ENCODE data around the gene GRM7.

GRM7 gene

DNA sequence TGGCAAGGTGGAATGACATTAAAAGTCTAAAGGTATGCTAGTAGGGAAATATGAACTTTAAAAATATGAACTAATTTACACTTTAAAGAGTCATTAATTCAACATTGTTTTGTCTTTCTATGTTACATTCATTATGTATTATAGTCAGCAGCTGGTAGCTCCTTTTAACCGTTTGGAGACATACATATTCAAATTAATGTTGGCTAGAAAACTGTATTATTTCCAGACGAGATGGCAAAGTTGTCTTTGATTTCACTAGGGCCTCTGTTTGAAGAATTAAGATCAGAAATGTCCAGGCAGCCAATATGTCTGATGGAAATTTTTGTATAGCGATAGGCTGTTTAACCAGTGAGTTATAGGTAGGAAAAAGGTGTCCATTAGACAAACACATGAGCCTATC, 817.6 kb downstream of the GRM7 start:
- DNase-seq: no peak

DNA sequence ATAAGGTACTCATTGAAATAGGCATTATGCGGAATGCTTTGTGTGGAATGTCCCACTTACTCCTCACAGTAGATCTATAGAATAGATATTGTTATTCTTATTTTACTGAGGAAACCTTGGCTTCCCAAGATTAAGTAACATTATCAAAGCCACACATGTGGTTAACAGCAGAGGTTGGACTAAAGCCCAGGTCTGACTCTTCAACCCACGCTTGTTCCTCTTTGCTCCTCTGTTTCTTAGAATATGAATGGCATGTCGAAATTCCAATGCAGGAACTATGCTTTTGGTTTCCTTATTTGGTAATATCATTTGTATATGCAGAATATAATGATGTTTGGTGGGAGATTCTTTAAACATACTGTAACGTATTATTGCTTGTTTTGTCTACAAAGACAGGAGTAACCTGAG, 821.9 kb downstream of the GRM7 start:
- DNase-seq: no peak

DNA sequence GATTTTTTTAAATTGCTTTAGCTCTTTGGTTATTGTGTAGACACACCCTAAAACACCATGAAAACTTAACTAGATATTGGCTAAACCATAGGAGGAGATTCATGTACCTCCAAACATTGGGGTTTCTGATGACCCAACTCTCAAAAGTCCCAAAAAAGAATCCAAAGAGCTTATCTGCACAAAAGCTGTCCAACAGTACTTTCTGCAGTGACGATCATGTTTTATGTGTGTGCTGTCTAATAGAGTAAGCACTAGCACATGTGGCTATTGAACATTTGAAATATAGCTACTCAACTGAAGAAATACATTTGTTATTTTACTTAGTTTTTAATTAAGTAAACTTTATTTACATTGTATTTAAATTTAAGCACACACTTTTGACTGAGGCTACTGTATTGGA, 822.5 kb downstream of the GRM7 start:
- no peak for DNase-seq

DNA sequence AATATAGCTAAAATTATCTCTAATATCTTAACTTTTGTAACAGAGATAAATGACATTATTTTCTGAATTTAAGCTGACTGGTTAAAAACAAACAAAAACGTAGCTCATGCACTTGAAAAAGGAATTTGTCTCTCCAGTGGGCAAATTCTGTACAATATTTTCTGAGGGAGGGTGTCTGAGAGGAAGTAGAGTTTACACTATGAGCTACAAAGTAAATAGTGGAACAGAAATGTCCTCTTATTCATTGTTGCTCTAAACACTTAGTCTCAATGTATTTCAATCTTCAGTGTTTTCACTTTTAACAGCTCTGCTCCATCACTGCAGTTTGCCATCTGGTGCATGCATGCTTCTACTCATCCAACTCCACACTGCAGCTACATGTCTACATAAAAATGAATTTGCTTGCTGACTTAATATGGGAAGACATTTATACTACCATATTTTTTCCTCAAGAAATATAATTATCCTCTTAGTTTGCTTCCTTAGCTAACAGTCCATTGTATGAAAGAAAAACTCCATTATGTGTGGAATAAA, 823.3 kb downstream of the GRM7 start:
- no peak for DNase-seq

GRCh38 chr3:7687428-7688147, 826.7 kb downstream of the GRM7 start:
- no peak for DNase-seq

- DNase-seq: no peak
These were observed 832.0 kb downstream of the GRM7 start for GRCh38 chr3:7692866-7693265.

DNA sequence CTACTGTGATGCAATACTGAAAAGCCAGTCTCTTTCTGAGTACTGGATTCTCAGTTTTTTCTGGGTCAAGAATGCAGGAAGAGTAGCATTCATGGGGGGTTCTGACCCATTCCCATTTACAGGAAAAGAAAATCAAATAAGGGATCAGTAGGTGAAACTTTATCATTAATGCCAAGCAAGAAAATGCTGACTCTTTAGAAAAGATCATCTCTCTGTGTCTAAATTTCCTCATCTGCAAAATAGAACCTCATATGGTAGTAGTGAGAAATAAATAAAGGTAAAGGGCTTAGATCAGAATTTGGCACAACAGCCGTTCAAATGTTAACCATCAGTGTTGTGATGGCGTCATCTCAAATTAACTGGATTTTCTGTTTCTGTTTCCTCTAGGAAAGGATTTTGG, 833.1 kb downstream of the GRM7 start:
- DNase-seq: no peak

DNA sequence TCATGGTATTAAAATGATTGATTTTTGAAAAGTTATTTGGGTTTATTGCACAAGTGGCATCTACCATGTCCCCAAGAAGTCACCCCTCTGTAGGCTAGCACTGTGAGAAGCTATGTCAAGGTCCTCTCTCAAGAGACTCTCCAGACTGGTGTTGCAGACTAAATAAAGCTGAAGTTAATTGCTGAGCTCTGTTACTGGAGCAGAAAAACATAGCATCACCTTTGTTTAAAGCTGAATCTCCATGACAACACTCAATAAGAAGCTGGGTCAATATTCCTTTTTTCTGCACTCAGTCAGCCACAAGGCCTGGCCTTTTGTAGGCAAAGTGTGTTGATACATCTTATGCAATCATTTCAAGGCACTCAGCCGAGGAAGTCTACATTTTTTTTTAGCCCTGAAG, 834.1 kb downstream of the GRM7 start:
- no peak for DNase-seq

DNA sequence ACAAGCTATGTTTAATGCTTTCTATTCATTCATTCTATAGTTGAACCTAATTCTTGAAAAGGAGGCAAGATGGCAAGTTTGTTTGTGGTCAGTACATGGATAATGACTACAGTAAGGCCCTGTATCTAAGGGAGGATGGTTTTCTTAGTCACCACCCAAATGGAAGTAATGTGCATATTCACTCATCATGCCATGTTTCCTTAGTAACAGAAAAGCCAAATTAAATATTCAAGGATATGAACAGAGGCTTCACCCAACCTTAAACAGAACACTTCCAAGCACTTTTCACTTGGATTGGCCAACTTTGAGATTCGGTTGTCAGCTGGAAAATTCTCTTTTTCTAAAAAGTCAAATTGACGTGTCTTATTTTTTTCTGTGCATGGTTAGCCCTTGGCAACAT, 835.4 kb downstream of the GRM7 start:
- no peak for DNase-seq

DNA sequence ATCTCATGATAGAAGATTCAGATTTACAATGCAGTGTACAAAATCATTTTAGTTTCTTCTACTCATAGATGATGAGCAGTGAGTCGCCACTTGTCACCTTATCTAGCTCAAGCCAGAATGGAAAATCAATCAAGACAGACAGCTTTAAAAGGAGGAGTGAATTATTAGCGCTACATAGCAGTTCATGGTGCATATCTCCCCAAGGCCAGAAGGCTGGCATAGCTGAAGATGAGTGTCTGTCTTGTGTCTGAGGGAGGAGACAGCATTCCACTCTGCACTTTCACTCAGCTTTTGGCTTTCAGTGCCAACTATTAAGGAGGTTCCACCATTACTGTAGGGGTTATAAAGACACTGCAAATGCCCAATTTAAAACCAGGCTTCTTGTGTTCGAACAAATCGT, 836.6 kb downstream of the GRM7 start:
- no peak for DNase-seq

DNA sequence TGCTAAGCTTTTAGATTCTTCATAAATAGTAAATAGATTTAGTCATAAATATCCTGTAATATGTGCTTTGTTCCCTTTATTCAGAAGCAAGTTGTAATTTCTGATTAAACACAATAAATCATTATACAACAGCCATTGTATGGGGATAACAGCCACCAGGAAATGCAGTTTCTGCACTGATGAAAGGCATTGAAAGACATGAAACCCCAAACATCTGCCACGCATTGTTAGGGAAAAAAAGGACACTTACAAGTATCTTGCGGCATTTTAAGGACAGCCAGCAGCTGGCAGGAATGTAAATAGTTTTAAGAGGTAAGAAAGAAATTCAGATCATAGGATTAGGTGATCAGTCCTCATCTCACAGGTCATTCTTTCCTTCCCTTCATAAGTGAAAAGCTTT, 839.6 kb downstream of the GRM7 start:
- DNase-seq: no peak

DNA sequence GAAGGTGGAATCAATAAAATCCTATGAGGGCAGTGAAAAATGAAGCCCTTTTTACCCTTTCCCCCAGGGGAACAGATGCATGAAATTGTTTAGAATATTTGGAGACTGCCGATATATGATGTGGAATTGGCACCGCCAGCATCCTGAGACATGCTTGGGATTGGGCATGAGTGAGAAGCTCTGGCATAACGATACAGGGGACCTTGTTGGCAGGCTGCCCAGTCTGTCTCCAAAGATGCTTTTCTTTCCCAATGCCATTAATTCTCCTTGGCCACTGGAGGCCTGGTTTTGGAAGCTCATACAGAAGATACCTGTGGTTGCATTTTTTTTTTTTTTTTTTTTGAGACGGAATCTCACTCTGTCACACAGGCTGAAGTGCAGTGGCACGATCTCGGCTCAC, 840.1 kb downstream of the GRM7 start:
- DNase-seq: no peak

DNA sequence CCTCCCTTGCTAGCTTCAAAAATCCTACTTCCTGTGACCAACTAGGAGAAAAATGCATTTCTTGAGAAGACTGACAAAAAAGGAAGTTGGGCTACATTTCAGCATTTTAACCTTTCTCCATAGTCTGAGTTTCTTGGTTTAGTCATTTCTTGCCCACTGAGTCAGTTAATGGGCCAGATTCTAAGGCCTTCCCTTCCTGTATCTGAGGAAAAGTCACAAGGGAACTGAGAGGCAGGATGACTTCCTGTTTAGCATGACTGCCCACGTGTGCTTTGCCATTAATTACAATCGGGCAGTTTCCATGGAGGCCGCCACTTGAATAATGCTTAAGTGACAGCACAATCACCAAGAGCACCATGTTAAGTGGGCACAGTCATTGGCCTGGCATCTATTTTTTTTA, 846.3 kb downstream of the GRM7 start:
- DNase-seq: no peak

DNA sequence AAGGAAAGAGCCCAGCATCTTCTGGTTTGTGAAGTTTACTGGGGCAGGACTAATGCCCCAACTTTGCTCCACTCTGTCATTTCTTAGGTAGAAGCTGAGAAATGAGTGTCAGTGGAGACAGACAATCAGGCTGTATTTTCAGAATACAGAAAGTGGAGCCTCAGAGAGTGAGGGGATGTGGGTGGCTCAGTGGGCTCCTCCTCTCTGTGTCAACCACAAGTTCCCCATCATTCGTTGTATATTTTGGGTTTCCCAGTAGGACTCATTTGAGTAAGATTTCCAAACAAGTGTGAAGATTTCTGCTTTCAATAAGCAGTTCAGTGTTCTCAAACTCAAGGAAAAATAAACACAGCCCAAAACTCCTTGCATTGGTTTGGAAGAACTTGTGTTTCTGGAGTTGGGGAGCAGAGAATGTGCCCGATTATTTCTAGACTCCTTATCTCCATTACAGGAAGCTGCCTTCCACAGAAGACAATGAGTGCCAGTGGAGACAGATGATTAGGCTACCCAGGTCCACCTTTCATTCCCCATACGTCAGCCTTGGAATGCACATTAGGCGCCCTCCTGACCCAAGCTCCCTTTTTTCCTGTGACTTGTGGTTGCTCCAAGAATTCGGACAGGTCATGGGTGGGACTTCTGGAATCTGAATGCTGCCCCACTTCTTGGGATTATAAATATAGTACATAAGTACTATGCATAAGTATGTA, 848.6 kb downstream of the GRM7 start:
- DNase-seq: no peak

- no peak for DNase-seq
These were observed 849.4 kb downstream of the GRM7 start for GRCh38 chr3:7710284-7710683.

GRCh38 chr3:7713724-7714123, 852.8 kb downstream of the GRM7 start:
- no peak for DNase-seq

DNA sequence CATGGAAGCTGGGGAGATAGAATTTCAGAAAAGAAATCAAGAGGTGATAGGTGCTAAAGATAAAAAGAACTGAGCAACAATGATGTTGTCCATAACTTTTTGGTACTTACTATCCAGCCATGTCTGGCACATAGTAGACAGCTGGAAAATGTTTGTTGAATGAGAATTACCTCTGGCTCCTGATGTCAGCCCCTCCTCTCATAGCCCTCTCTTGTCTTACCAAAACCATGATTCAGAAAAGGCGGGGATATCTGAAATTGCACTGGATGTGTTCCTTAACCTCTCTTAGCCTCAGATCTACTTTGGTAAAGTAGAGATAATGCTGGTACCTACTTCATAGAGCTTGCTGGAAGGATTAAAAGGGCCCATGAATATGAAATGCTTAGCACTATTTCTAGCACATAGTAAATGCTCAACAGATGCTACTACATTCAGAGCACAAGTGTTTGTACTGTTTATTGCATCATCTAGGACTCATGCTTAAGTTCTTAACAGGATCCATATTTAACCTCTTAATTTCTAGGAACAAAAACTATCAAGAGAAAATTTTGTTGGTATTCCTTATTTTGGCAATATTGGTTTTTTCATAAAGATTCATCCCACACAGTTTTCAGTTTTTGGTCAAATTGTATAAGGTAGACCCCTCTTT, 859.9 kb downstream of the GRM7 start:
- no peak for DNase-seq

DNA sequence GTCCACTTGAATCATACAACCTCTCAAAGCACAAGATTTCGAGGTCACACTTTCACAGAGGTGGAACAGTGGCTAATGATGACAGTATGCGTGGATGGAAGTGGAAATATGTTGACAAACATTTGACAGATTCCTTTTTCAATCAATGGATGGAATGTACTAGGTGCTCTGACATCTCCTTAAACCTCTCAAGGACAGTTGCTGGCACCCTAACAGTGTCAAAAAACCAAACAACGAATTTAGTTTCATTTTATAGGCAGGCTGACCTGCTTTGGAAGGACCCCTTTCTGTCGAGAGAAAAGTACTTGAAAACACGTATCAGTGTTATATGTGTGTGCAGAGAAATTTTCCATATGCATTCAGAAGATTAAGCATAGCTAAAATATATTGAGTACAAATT, 861.0 kb downstream of the GRM7 start:
- no peak for DNase-seq

DNA sequence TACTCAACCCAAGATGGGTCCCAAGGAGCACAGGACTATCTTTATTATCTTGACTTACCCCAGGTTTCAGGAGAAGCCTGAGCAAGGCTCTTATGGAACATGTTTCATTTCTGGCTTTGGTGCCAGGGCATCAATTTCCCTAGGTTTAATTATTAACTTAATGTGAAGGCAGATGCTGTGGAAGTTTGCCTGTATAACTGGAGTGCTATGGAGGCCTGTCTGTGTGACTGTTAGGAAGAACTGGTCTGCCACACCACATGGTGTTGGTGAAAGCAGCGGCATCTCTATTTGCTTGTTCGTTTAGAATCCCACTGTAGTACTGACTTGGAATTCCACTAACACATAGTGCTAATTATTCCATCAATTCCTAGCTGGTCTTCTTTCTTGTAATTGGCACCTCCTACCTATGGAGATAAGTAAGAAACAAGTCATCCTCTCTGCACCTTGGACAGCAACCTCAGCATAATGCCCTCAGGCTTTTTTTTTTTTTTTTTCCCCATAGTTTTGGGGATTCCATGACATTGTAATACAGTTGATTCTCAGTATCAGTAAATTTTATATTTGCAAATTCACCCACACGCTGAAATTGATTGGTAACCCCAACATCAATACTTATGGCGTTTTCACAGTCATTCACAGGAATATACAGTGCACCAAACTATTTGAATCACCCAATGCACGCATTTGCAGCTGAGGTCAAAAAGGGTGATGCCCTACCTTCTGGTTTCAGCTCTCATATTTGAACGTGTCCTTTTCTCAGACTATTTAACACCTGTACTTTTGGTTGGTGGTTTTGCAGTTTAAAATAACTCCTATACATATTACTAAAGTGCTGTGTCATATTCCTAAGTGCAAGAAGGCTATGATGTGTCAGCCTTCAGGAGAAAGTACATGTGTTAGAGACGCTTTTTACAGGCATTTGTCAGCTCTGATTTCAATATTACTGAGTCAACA, 867.9 kb downstream of the GRM7 start:
- no peak for DNase-seq

GRCh38 chr3:7733933-7734332, 873.0 kb downstream of the GRM7 start:
- no peak for DNase-seq

- no peak for DNase-seq
These were observed 873.5 kb downstream of the GRM7 start for GRCh38 chr3:7734456-7734855.

- no peak for DNase-seq
These were observed 876.3 kb downstream of the GRM7 start for GRCh38 chr3:7737263-7737662.

DNA sequence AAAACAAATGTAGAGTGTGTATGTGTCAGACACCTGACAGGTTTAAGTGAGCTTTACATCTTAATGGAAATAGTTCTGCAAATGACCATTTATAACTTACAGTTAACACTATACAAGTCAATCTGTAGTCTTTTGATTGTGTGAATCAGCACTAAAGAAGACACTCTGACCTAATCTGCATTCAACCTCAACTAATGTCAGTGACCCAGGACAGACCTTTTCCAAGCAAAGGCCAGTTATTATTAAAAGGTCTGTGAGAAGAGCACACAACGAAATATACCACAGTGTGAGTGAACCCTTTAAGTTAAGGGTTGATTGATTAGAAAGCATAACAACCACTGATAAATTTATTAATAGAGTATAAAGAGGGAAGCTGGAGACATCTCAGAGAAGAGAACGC, 878.8 kb downstream of the GRM7 start:
- DNase-seq: no peak
